Measurements from ENCODE around the gene CX3CL1.
"Not testable (repeated sequence)": the region's sequence is repeated elsewhere in the genome, so short reads cannot be mapped to it uniquely, and the experiment has no call there.

- not testable (repeated sequence) for TF ChIP-seq CTCF (IDR thresholded peaks at IDR 0.05 in 2 of 3, conservative IDR thresholded peaks at IDR 0.05 in 1 of 3; ENCODE audit: borderline replicate concordance in 1 of 3, insufficient read depth in 1 of 3, low read depth in 2 of 3, low read length in 2 of 3); ATF3 (IDR thresholded peaks at IDR 0.05); CEBPB (IDR thresholded peaks at IDR 0.05; ENCODE audit: low read depth); EZH2phosphoT487 (IDR thresholded peaks at IDR 0.05; ENCODE audit: borderline replicate concordance); POLR2A (IDR thresholded peaks at IDR 0.05; ENCODE audit: borderline replicate concordance, extremely low read depth, insufficient read depth, insufficient read length); EZH2 (IDR thresholded peaks at IDR 0.05); YY1 (IDR thresholded peaks at IDR 0.05; ENCODE audit: extremely low read depth, insufficient replicate concordance, low read depth, low read length); ELF1 (IDR thresholded peaks at IDR 0.05; ENCODE audit: borderline replicate concordance, low read depth); SIN3A (IDR thresholded peaks at IDR 0.05; ENCODE audit: low read depth); POLR2AphosphoS5 (IDR thresholded peaks at IDR 0.05; ENCODE audit: low read depth, low read length); REST (IDR thresholded peaks at IDR 0.05; ENCODE audit: low read depth); ZBTB33 (IDR thresholded peaks at IDR 0.05; ENCODE audit: extremely low read depth, insufficient replicate concordance, low read length)
Observed at GRCh38 chr16:57344094-57344493, 28.2 kb upstream of the CX3CL1 start.

Measured in HCT116 (cell line).